IMR-90 (cell line): ENCODE measurements around the gene ZNF138. TPM values are rescaled to one million over a fixed set of nuclear protein-coding genes. Genes with fewer than 3 reads are reported as not detected.
"Not testable (repeated sequence)": the region's sequence is repeated elsewhere in the genome, so short reads cannot be mapped to it uniquely, and the experiment has no call there.

Source experiments
- ATAC-seq: fragments of 200-7000 bp; cut with Tn5 transposase; 2 replicates; pipeline ENCODE4 v1.9.1; 2020; ENCODE audit warnings: low read depth, mild to moderate bottlenecking, moderate library complexity
- BruUV-seq: library from RNA; stranded (reverse); fragments of 400-500 nt; replicated peaks from 2 replicates; lab custom pipeline; 2021; lab: Mats Ljungman, UMichigan
- CTCF ChIA-PET: fragments of 300-600 bp; formaldehyde crosslinking; extraction: SDS; loops from one replicate; lab custom pipeline; 2021; ENCODE audit warnings: antibody characterized with exemption; lab: Yijun Ruan, JAX
- POLR2A ChIA-PET: fragments of 300-600 bp; sonication (Branson Sonifier 250); formaldehyde crosslinking; loops from one replicate; lab custom pipeline; 2022; ENCODE audit warnings: antibody characterized with exemption; ENCODE audit not compliant: unreplicated experiment; lab: Charles Lee
- DNase-seq: peaks from one replicate; pipeline ENCODE4 v3.0.0; 2013
- H2AFZ ChIP-seq: replicated peaks from 2 replicates; pipeline ENCODE3; 2013; ENCODE audit warnings: low read length, mild to moderate bottlenecking; ENCODE audit not compliant: poor library complexity
- H2AK5ac ChIP-seq: 2 replicates; pipeline ENCODE4 v1.6.1; 2013; ENCODE audit warnings: low read depth, low read length, inconsistent platforms
- H2AK9ac ChIP-seq: replicated peaks from 2 replicates; pipeline ENCODE3; 2013; ENCODE audit warnings: mild to moderate bottlenecking, low read depth, low read length, moderate library complexity; ENCODE audit not compliant: poor library complexity
- H2BK120ac ChIP-seq: 2 replicates; pipeline ENCODE4 v1.6.1; 2013; ENCODE audit warnings: low read depth, low read length, inconsistent platforms
- H2BK15ac ChIP-seq: 3 replicates; pipeline ENCODE4 v1.6.1; 2013; ENCODE audit warnings: low read depth, low read length, inconsistent platforms
- H2BK20ac ChIP-seq: 2 replicates; pipeline ENCODE4 v1.6.1; 2013; ENCODE audit warnings: low read depth, mild to moderate bottlenecking, inconsistent platforms, low read length, moderate library complexity
- H2BK5ac ChIP-seq: 2 replicates; pipeline ENCODE4 v1.6.1; 2013; ENCODE audit warnings: mild to moderate bottlenecking, low read depth, low read length, inconsistent platforms; ENCODE audit not compliant: poor library complexity, severe bottlenecking
- H3K14ac ChIP-seq: replicated peaks from 2 replicates; pipeline ENCODE4 v1.6.1; 2013; ENCODE audit warnings: low read depth, low read length, inconsistent platforms
- H3K18ac ChIP-seq: 2 replicates; pipeline ENCODE4 v1.6.1; 2013; ENCODE audit warnings: low read depth, low read length, control low read depth
- H3K23ac ChIP-seq: 2 replicates; pipeline ENCODE4 v1.6.1; 2013; ENCODE audit warnings: low read depth, low read length, inconsistent platforms
- H3K27ac ChIP-seq: 2 replicates; pipeline ENCODE4 v1.5.1; 2013; ENCODE audit warnings: mild to moderate bottlenecking, control low read depth, low read length; ENCODE audit not compliant: insufficient read depth
- H3K27me3 ChIP-seq: 2 replicates; pipeline ENCODE4 v1.6.1; 2013; ENCODE audit warnings: low read length; ENCODE audit not compliant: control insufficient read depth, insufficient read depth
- H3K36me3 ChIP-seq: 2 replicates; pipeline ENCODE4 v1.6.1; 2013; ENCODE audit warnings: low read length, mixed read lengths; ENCODE audit not compliant: control insufficient read depth, insufficient read depth
- H3K4ac ChIP-seq: 2 replicates; pipeline ENCODE4 v1.6.1; 2013; ENCODE audit warnings: low read depth, low read length, inconsistent platforms
- H3K4me1 ChIP-seq: 2 replicates; pipeline ENCODE4 v1.6.1; 2013; ENCODE audit warnings: low read length, mixed read lengths; ENCODE audit not compliant: control insufficient read depth, insufficient read depth
- H3K4me2 ChIP-seq: 2 replicates; pipeline ENCODE4 v1.6.1; 2013; ENCODE audit warnings: low read depth, mild to moderate bottlenecking, control low read depth, low read length, moderate library complexity
- H3K4me3 ChIP-seq: 2 replicates; pipeline ENCODE4 v1.5.1; 2013; ENCODE audit warnings: low read depth, mild to moderate bottlenecking, control low read depth, low read length, moderate library complexity; ENCODE audit not compliant: insufficient read depth
- H3K56ac ChIP-seq: 2 replicates; pipeline ENCODE4 v1.6.1; 2013; ENCODE audit warnings: low read length, inconsistent platforms; ENCODE audit not compliant: insufficient read depth; ENCODE audit errors: extremely low read depth
- H3K79me1 ChIP-seq, 2 experiments: 2 replicates each; pipeline ENCODE4 v1.6.1; 2013; ENCODE audit warnings: low read length in 2 of 2, inconsistent platforms in 1 of 2, low read depth in 1 of 2
- H3K9ac ChIP-seq: 2 replicates; pipeline ENCODE4 v1.6.1; 2013; ENCODE audit warnings: low read depth, low read length, control low read depth
- H3K9me1 ChIP-seq: 2 replicates; pipeline ENCODE4 v1.6.1; 2013; ENCODE audit warnings: low read length, inconsistent platforms; ENCODE audit not compliant: insufficient read depth
- H3K9me3 ChIP-seq: 2 replicates; pipeline ENCODE4 v1.6.1; 2013; ENCODE audit warnings: low read length; ENCODE audit not compliant: control insufficient read depth, insufficient read depth
- H4K20me1 ChIP-seq: 2 replicates; pipeline ENCODE4 v1.6.1; 2013; ENCODE audit warnings: low read length, inconsistent platforms; ENCODE audit not compliant: insufficient read depth
- H4K5ac ChIP-seq: 2 replicates; pipeline ENCODE4 v1.6.1; 2013; ENCODE audit warnings: mild to moderate bottlenecking, low read depth, low read length, control low read depth
- H4K8ac ChIP-seq, 2 experiments: 2 replicates each; pipeline ENCODE4 v1.6.1; 2013; ENCODE audit warnings: low read depth in 2 of 2, low read length in 2 of 2, control low read depth in 1 of 2, inconsistent platforms in 1 of 2
- H4K91ac ChIP-seq: 2 replicates; pipeline ENCODE4 v1.6.1; 2013; ENCODE audit warnings: low read depth, low read length, inconsistent platforms; ENCODE audit not compliant: insufficient read depth
- WGBS, 2 experiments: methylation state at CpG; one replicate each; pipeline versions ENCODE4 v1.1.5 to v1.1.7; 2013; ENCODE audit warnings: missing lambda C conversion rate in 2 of 2; ENCODE audit not compliant: insufficient read length in 1 of 2; ENCODE audit errors: extremely low coverage in 2 of 2; 5-methylcytosine and 5-hydroxymethylcytosine counted together
- dilution Hi-C: fragments of 300-500 bp; cut with HindIII; formaldehyde crosslinking; loops from one replicate; pipeline ENCODE4 v1.14.3; 2018; ENCODE audit warnings: low sequenced_read_pairs; ENCODE audit not compliant: unreplicated experiment
- in situ Hi-C: fragments of 300-500 bp; cut with MboI; formaldehyde crosslinking; loops from 3 replicates; pipeline ENCODE4 v1.14.3; 2019; ENCODE audit warnings: low sequenced_read_pairs, inconsistent platforms, mixed read lengths
- intact Hi-C: fragments of 100-400 bp; cut with micrococcal nuclease; formaldehyde crosslinking; loops from 2 replicates; pipeline ENCODE4 v1.10.0; 2022
- polyA plus RNA-seq, 3 experiments: library from polyadenylated mRNA; depleted of rRNA; stranded (reverse); fragments of >200 nt; gene quantifications; 2 replicates each; pipeline ENCODE4 v1.2.3, GENCODE V29; 2012; ENCODE audit warnings: low replicate concordance in 1 of 3
- total RNA-seq: library from RNA; depleted of rRNA; stranded (reverse); fragments of >200 nt; gene quantifications from 2 replicates; pipeline ENCODE4 v1.2.3, GENCODE V29; 2012

ZNF138 gene
- total and polyA plus RNA-seq, 2 of the 4 experiments (the other 2 are of a cell fraction), result 3.2 to 3.6 TPM

DNA sequence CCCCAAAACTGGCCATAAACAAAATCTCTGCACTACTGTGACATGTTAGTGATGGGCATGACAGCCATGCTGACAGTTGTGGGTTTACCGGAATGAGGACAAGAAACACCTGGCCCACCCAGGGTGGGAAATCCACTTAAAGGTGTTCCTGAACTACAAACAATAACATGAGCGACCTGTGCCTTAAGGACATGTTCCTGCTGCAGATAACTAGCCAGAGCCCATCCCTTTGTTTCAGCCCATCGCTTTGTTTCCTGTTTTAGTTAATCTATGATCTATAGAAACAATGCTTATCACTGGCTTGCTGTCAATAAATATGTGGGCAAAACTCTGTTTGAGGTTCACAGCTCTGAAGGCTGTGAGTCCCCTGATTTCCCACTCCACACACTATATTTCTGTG lies 69.3 kb downstream of the ZNF138 start:
- H2BK15ac ChIP-seq, H3K4ac ChIP-seq, ATAC-seq, POLR2A ChIA-PET, H2BK5ac ChIP-seq, H4K8ac ChIP-seq, H3K27ac ChIP-seq, H3K23ac ChIP-seq, H3K4me1 ChIP-seq, H3K18ac ChIP-seq, CTCF ChIA-PET, H4K91ac ChIP-seq, H2BK20ac ChIP-seq, H2BK120ac ChIP-seq, intact Hi-C loops, H3K9me1 ChIP-seq, DNase-seq, in situ Hi-C loops, H4K20me1 ChIP-seq, H3K4me2 ChIP-seq, H2AK5ac ChIP-seq, dilution Hi-C loops, H3K79me1 ChIP-seq, H3K36me3 ChIP-seq, H3K27me3 ChIP-seq, H4K5ac ChIP-seq, H2AFZ ChIP-seq, H3K56ac ChIP-seq, H2AK9ac ChIP-seq, H3K4me3 ChIP-seq, H3K9ac ChIP-seq, H3K14ac ChIP-seq, BruUV-seq, H3K9me3 ChIP-seq: not testable (repeated sequence)
- 83% methylated on average over 1 of the region's 3 CpGs; no CpG with 5 or more reads in 1 of the 2 experiments for WGBS, 2 experiments
